ENCODE results near the gene MKRN3.

GRCh38 chr15:23574742-23575141, 9.3 kb downstream of the MKRN3 start:
- no peak for TF ChIP-seq CTCF (IDR thresholded peaks at IDR 0.05)
- no peak for TF ChIP-seq POLR2A (IDR thresholded peaks at IDR 0.05)

Measured in tibial nerve (tissue), 3 donors.